Measurements from ENCODE around the gene ZNF444. TPM values are rescaled to one million over a fixed set of nuclear protein-coding genes. Genes with fewer than 3 reads are reported as not detected.

ZNF444 gene
- total and polyA plus RNA-seq, 9 of the 15 experiments (the other 6 are each of a cell fraction or from before 2014, with no cell fraction given), result 0.39 to 40.0 (median 6.9) TPM

- TF ChIP-seq TRIM28 (IDR thresholded peaks at IDR 0.05), result peak; percentile 43; the same call in 1 of the 2 replicates
- TF ChIP-seq CTBP1 (IDR thresholded peaks at IDR 0.05; ENCODE audit: borderline replicate concordance), result peak; percentile 56; the same call in 1 of the 2 replicates
- peak; percentile 27; the same call in 1 of the 2 replicates for TF ChIP-seq NCOA1 (IDR thresholded peaks at IDR 0.05; ENCODE audit: low read depth)
- TF ChIP-seq MIER1 (IDR thresholded peaks at IDR 0.05; ENCODE audit: low read depth), result no peak
- no peak for TF ChIP-seq JUND (IDR thresholded peaks at IDR 0.05; ENCODE audit: borderline replicate concordance, low read depth, low read length)
- TF ChIP-seq JUND (tag; IDR thresholded peaks at IDR 0.05; ENCODE audit: borderline replicate concordance, low read depth, low read length), result no peak
- no peak for TF ChIP-seq ZBTB9 (CRISPR knock-in tag; IDR thresholded peaks at IDR 0.05)
- TF ChIP-seq TEAD4 (IDR thresholded peaks at IDR 0.05; ENCODE audit: low read length), result peak; percentile 50; the same call in 1 of the 2 replicates
- no peak for TF ChIP-seq TEAD4 (CRISPR knock-in tag; IDR thresholded peaks at IDR 0.05; ENCODE audit: borderline replicate concordance)
- TF ChIP-seq ZFX (CRISPR knock-in tag; IDR thresholded peaks at IDR 0.05), result no peak
- no peak for TF ChIP-seq RBBP5 (IDR thresholded peaks at IDR 0.05; ENCODE audit: borderline replicate concordance, insufficient read depth, low read length, poor library complexity, severe bottlenecking)
- TF ChIP-seq NR0B1 (IDR thresholded peaks at IDR 0.05; ENCODE audit: partially characterized antibody), result no peak
Observed at GRCh38 chr19:56159009-56159559, 18.0 kb downstream of the ZNF444 start (continued).
